Left ventricle myocardium inferior (tissue), 1 donor: Measurements from ENCODE around the gene IGF1R. TPM values are rescaled to one million over a fixed set of nuclear protein-coding genes. Genes with fewer than 3 reads are reported as not detected.

Experiments used
- DNase-seq: peaks from one replicate; pipeline ENCODE4 v3.0.0-alpha.2; 2020
- H3K27ac ChIP-seq: fragments of 200-600 bp; replicated peaks from 2 replicates; pipeline ENCODE4 v1.8.0; 2021
- H3K27me3 ChIP-seq: fragments of 200-600 bp; 2 replicates; pipeline ENCODE4 v1.8.0; 2021; ENCODE audit warnings: low read depth
- H3K36me3 ChIP-seq: fragments of 200-600 bp; 2 replicates; pipeline ENCODE4 v1.8.0; 2021
- H3K4me1 ChIP-seq: fragments of 200-600 bp; 2 replicates; pipeline ENCODE4 v1.8.0; 2021
- H3K4me3 ChIP-seq: fragments of 200-600 bp; 2 replicates; pipeline ENCODE4 v1.8.0; 2021; ENCODE audit warnings: mild to moderate bottlenecking, moderate library complexity
- H3K9me3 ChIP-seq: fragments of 200-600 bp; replicated peaks from 2 replicates; pipeline ENCODE4 v1.8.0; 2021
- intact Hi-C: fragments of 100-400 bp; cut with micrococcal nuclease; formaldehyde crosslinking; loops from one replicate; pipeline ENCODE4 v1.11.0; 2022
- total RNA-seq: library from RNA; stranded (reverse); fragmentation: NEBNext Ultra II Directional; extraction: Animal tissue kit (Norgen Biotek cat#: 25700); gene quantifications from one replicate; pipeline ENCODE4 v1.2.1, GENCODE V29; 2021
- TF ChIP-seq, protein P1 (sequence below): fragments of 200-600 bp; IDR thresholded peaks from 2 replicates; pipeline ENCODE4 v1.8.0; 2021; ENCODE audit warnings: antibody characterized with exemption, mild to moderate bottlenecking, borderline replicate concordance
- donor health status: DM: no; HTN: yes; CAD: no; lungs with severe emphysema.

Gene IGF1R
- total RNA-seq, 1 donor from 2014 or later = 37.2 TPM

DNA sequence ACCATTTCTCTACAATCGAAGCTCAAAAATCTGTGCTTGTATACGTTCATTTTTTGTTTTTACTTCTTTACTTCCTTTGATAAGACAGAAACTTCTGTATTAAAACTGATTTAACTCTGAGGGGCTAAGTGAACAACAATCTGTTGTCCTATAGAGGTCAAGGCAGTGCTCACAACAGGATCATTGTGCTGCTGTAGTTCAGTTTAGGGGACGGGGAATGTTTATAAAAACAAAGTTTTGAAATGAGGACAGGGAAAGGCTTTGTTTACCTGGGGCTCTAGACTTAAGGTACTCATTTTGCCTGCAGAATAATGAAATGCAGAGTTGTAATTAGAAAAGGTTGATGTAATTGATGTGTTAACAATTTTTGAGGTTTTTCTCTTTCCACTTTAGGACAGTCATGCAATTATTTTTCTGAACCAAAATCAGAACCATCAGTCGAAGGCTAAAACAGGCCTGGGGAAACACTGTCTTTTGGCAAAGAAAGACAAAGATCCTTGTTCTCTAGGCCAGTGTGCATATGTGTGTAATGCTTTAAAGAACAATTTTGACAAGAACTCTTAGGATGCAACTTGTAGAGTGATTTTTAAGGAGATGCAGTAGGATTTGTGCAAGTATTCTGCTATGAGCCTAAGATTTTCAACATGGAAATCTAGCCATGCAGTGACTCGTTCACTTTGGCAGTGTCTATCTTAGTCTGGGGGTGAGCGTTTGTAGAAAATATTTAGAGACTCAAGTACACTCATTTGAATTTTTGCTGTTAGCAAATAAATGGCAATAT is 194.0 kb downstream of the IGF1R start:
- Histone ChIP-seq H3K27ac (no peak overlapping the region), H3K9me3 (no peaks in the 10 kb centered on the region), H3K4me1 (peaks cover 75% of the 10 kb centered on the region), H3K4me3 (no peak overlapping the region), H3K36me3 (no peaks in the 10 kb centered on the region), H3K27me3 (no peaks in the 10 kb centered on the region)
- TF ChIP-seq, protein P1, sequence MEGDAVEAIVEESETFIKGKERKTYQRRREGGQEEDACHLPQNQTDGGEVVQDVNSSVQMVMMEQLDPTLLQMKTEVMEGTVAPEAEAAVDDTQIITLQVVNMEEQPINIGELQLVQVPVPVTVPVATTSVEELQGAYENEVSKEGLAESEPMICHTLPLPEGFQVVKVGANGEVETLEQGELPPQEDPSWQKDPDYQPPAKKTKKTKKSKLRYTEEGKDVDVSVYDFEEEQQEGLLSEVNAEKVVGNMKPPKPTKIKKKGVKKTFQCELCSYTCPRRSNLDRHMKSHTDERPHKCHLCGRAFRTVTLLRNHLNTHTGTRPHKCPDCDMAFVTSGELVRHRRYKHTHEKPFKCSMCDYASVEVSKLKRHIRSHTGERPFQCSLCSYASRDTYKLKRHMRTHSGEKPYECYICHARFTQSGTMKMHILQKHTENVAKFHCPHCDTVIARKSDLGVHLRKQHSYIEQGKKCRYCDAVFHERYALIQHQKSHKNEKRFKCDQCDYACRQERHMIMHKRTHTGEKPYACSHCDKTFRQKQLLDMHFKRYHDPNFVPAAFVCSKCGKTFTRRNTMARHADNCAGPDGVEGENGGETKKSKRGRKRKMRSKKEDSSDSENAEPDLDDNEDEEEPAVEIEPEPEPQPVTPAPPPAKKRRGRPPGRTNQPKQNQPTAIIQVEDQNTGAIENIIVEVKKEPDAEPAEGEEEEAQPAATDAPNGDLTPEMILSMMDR = no peak
- intact Hi-C loops = loop anchor here (10.0 kb wide), 1 partner anchor 58 kb away; no protein-coding TSS in a partner anchor
- DNase-seq = no peak

DNA sequence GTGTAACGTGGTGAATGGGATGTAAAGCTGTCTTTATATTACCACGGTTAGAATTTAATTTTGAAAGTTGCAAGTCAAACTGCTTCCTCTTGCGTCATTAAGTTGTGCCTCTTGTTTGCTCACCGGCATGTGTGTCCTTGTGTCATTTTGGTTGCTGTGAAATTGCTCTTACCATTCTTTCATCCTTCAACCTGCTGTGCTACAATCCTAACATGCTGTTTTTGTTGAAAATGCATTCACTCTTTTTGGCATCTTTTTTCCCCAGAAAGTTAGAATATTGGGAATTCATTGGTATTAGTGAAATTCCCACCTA is 194.6 kb downstream of the IGF1R start:
- intact Hi-C loops = loop anchor here (10.0 kb wide), 1 partner anchor 58 kb away; no protein-coding TSS in a partner anchor
- no peaks in the 10 kb centered on the region for H3K9me3 ChIP-seq
- peaks cover 80% of the 10 kb centered on the region for H3K4me1 ChIP-seq
- TF ChIP-seq, protein P1 = no peak
- H3K27ac ChIP-seq = no peak overlapping the region
- DNase-seq = no peak
- H3K27me3 ChIP-seq = no peaks in the 10 kb centered on the region
- no peak overlapping the region for H3K4me3 ChIP-seq
- no peaks in the 10 kb centered on the region for H3K36me3 ChIP-seq

DNA sequence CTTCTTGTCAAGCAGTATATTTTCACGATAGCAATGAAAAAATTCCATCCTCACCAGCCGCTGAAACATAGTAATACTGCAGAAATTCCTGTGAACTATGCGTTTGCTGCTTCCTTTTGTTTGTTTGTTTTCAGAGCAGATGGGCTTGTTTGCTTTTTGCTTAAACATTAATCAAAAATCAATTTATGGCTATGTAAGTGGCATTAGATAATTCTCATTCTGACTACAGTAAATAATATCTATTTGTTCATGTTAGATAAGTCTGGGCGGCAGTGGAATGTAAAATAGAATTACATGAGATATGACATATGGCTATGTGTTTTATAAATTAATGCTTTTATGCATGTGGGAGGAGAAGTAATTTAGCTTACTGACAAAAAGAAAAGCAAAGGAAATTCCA is 195.5 kb downstream of the IGF1R start:
- no peak for DNase-seq
- Histone ChIP-seq H3K36me3 (no peaks in the 10 kb centered on the region), H3K9me3 (no peaks in the 10 kb centered on the region), H3K4me3 (no peak overlapping the region), H3K4me1 (peaks cover 75% of the 10 kb centered on the region), H3K27ac (no peak overlapping the region), H3K27me3 (no peaks in the 10 kb centered on the region)
- TF ChIP-seq, protein P1 = no peak
- intact Hi-C loops = loop anchor here (10.0 kb wide), 1 partner anchor 59 kb away; no protein-coding TSS in a partner anchor

DNA sequence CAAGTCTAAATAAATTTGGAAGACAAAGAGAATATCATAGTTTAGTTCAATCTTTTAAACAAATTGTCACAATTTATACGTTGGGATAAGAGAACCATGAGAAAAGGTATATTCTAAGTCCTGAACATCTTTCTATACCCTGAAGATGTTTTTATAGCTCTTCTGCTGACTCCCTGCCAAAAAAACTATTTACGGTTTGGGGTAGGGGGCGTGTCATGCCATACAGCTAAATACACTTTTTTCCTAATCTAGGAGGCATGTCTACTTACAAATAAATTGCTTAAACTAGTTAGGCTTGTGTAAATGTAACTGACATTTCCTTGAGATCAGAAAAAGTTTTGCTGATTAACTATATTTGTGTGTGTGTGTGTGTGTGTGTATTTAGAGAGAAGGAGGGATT is 195.9 kb downstream of the IGF1R start:
- H3K27ac ChIP-seq = no peak overlapping the region
- DNase-seq = no peak
- TF ChIP-seq, protein P1 = no peak
- H3K36me3 ChIP-seq = no peaks in the 10 kb centered on the region
- no peak overlapping the region for H3K4me3 ChIP-seq
- H3K27me3 ChIP-seq = no peaks in the 10 kb centered on the region
- intact Hi-C loops = loop anchor here (10.0 kb wide), 1 partner anchor 59 kb away; no protein-coding TSS in a partner anchor
- peaks cover 75% of the 10 kb centered on the region for H3K4me1 ChIP-seq
- H3K9me3 ChIP-seq = no peaks in the 10 kb centered on the region

DNA sequence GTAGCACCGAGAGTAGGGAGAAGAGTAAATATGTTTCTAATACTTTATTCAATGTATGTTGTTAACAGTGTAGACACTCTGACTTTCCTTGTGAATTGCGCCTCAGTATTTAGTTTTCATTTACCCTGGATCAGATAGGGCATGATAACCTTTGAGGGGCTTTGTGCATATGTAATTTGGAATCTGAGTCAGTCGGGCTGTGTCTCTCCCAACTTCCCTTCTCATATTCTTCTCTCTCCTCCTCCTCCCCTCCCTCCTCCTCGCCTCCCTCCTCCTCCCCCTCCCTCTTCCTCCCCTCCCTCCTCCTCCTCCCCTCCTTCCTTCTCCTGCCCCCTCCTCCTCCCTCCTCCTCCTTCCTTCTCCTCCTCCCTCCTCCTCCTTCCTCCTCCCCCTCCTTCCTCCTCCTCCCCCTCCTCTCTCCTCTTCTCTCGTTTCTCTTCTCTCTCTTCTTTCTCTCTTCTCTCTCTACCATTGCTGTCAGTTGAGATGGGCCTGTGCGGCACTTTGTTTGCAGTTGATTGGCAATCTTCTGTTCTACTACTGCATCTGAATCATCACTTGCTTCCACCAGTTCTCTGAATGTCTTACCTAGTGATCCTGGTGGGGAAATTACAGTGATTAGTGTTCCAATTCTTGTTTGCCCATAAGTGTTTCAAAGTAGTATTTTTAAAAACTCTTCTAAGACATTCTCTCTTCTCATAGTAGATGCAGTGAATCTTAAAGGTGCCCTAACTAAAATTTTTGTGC is 197.0 kb downstream of the IGF1R start:
- TF ChIP-seq, protein P1 = no peak
- H3K4me1 ChIP-seq = peaks cover 77% of the 10 kb centered on the region
- H3K27ac ChIP-seq = no peak overlapping the region
- intact Hi-C loops = loop anchor here (10.0 kb wide), 1 partner anchor 61 kb away; no protein-coding TSS in a partner anchor
- H3K9me3 ChIP-seq = no peaks in the 10 kb centered on the region
- no peak for DNase-seq
- H3K27me3 ChIP-seq = no peaks in the 10 kb centered on the region
- no peaks in the 10 kb centered on the region for H3K36me3 ChIP-seq
- no peak overlapping the region for H3K4me3 ChIP-seq
